CD14-positive monocyte (primary cell): Measurements from ENCODE around the gene FADS1. TPM values are rescaled to one million over a fixed set of nuclear protein-coding genes. Genes with fewer than 3 reads are reported as not detected.

Experiments
- DNase-seq, 3 donors: peaks; one replicate each; pipeline ENCODE4 v3.0.0-alpha.2; 2011 to 2022
- H2AFZ ChIP-seq: 2 replicates; pipeline ENCODE4 v1.6.0; 2012; ENCODE audit warnings: mild to moderate bottlenecking, low read depth, low read length, inconsistent platforms; ENCODE audit not compliant: insufficient read depth, poor library complexity, severe bottlenecking
- H3K27ac ChIP-seq, 2 donors: 1 replicate in 1 of 2; 2 replicates in 1 of 2; pipeline ENCODE4 v1.5.1; 2012 to 2013; ENCODE audit warnings: low read length in 2 of 2, control low read depth in 1 of 2, inconsistent platforms in 1 of 2, low read depth in 1 of 2, mild to moderate bottlenecking in 1 of 2
- H3K27me3 ChIP-seq, 2 donors: one replicate each; pipeline versions ENCODE4 v1.6.0 to v1.6.1; 2011 to 2013; ENCODE audit warnings: low read length in 2 of 2; ENCODE audit not compliant: control insufficient read depth in 2 of 2, insufficient read depth in 2 of 2
- H3K36me3 ChIP-seq, 2 donors: replicated peaks in 1 of 2; 1 replicate in 1 of 2; 2 replicates in 1 of 2; pipeline versions ENCODE4 v1.5.1 to v1.6.1; 2012 to 2013; ENCODE audit warnings: low read length in 2 of 2, control low read depth in 1 of 2, inconsistent platforms in 1 of 2, mild to moderate bottlenecking in 1 of 2; ENCODE audit not compliant: insufficient read depth in 2 of 2, control insufficient read depth in 1 of 2
- H3K4me1 ChIP-seq, 2 donors: 1 replicate in 1 of 2; 2 replicates in 1 of 2; pipeline versions ENCODE4 v1.5.1 to v1.6.1; 2012 to 2013; ENCODE audit warnings: low read length in 2 of 2, control low read depth in 1 of 2, inconsistent platforms in 1 of 2, mild to moderate bottlenecking in 1 of 2, moderate library complexity in 1 of 2; ENCODE audit not compliant: insufficient read depth in 2 of 2, control insufficient read depth in 1 of 2
- H3K4me2 ChIP-seq: replicated peaks from 2 replicates; pipeline ENCODE3; 2012; ENCODE audit warnings: low read length, moderate library complexity, mild to moderate bottlenecking; ENCODE audit not compliant: poor library complexity, severe bottlenecking; ENCODE audit errors: extremely low read depth
- H3K4me3 ChIP-seq, 3 experiments: fragments of 200-600 bp in 1 of 3; sonication (generic) in 1 of 3; replicated peaks in 1 of 3; 1 replicate in 2 of 3; 2 replicates in 1 of 3; pipeline ENCODE4 v1.5.1; 2011 to 2013; ENCODE audit warnings: low read length in 3 of 3, mild to moderate bottlenecking in 3 of 3, control low read depth in 2 of 3, low read depth in 2 of 3, inconsistent platforms in 1 of 3, moderate library complexity in 1 of 3
- H3K79me2 ChIP-seq: 2 replicates; pipeline ENCODE4 v1.6.0; 2012; ENCODE audit warnings: mild to moderate bottlenecking, control low read depth, inconsistent platforms, low read length, moderate library complexity; ENCODE audit not compliant: insufficient read depth
- H3K9ac ChIP-seq: 2 replicates; pipeline ENCODE4 v1.6.0; 2017; ENCODE audit warnings: low read length, mild to moderate bottlenecking; ENCODE audit not compliant: insufficient read depth, poor library complexity, severe bottlenecking
- H3K9me3 ChIP-seq, 2 donors: replicated peaks in 1 of 2; 1 replicate in 1 of 2; 2 replicates in 1 of 2; pipeline versions ENCODE4 v1.5.1 to v1.6.1; 2012 to 2013; ENCODE audit warnings: low read length in 2 of 2, control low read depth in 1 of 2; ENCODE audit not compliant: control insufficient read depth in 1 of 2, insufficient read depth in 1 of 2
- H4K20me1 ChIP-seq: 2 replicates; pipeline ENCODE4 v1.6.0; 2012; ENCODE audit warnings: mild to moderate bottlenecking, low read length, control low read depth, moderate library complexity; ENCODE audit not compliant: insufficient read depth
- H3K27ac Mint-ChIP-seq, 7 donors: one replicate each; pipeline ENCODE4 v1.8.0; 2020; ENCODE audit warnings: mild to moderate bottlenecking in 7 of 7, mixed read lengths in 7 of 7, moderate library complexity in 6 of 7, inconsistent platforms in 2 of 7
- H3K27me3 Mint-ChIP-seq, 3 donors: one replicate each; pipeline ENCODE4 v1.8.0; 2021 to 2022; ENCODE audit warnings: low read depth in 3 of 3, mild to moderate bottlenecking in 3 of 3, mixed read lengths in 3 of 3, moderate library complexity in 3 of 3, inconsistent platforms in 1 of 3
- H3K36me3 Mint-ChIP-seq, 2 donors: one replicate each; pipeline ENCODE4 v1.8.0; 2020; ENCODE audit warnings: mixed read lengths in 2 of 2, inconsistent platforms in 1 of 2, mild to moderate bottlenecking in 1 of 2
- H3K4me1 Mint-ChIP-seq: one replicate; pipeline ENCODE4 v1.8.0; 2020; ENCODE audit warnings: mild to moderate bottlenecking, mixed read lengths
- H3K4me3 Mint-ChIP-seq, 2 donors: one replicate each; pipeline ENCODE4 v1.8.0; 2020; ENCODE audit warnings: mild to moderate bottlenecking in 2 of 2, mixed read lengths in 2 of 2, moderate library complexity in 1 of 2
- H3K9me3 Mint-ChIP-seq, 7 donors: one replicate each; pipeline ENCODE4 v1.8.0; 2020 to 2022; ENCODE audit warnings: mixed read lengths in 7 of 7, mild to moderate bottlenecking in 6 of 7, moderate library complexity in 6 of 7, inconsistent platforms in 2 of 7
- CTCF ChIP-seq: fragments of 200-600 bp; IDR thresholded peaks from one replicate; pipeline ENCODE4 v1.8.0; 2022; ENCODE audit warnings: antibody characterized with exemption, mild to moderate bottlenecking
- WGBS: methylation state at CpG from one replicate; pipeline ENCODE4 v1.1.5; 2013; ENCODE audit warnings: missing lambda C conversion rate; ENCODE audit not compliant: insufficient coverage; 5-methylcytosine and 5-hydroxymethylcytosine counted together
- intact Hi-C, 2 donors: fragments of 100-400 bp; cut with micrococcal nuclease; formaldehyde crosslinking; loops; one replicate each; pipeline versions ENCODE4 v1.15.0 to v1.15.1; 2023
- polyA plus RNA-seq, 3 donors: library from polyadenylated mRNA; depleted of rRNA in 1 of 3; unstranded in 2 of 3; stranded (reverse) in 1 of 3; fragments of 300-500 nt in 2 of 3; fragments of >200 nt in 1 of 3; fragmentation: Illumina TruSeq in 2 of 3; gene quantifications; 1 replicate in 2 of 3; 2 replicates in 1 of 3; pipeline ENCODE4 v1.2.3, GENCODE V29; 2012 to 2021

Gene FADS1
- polyA plus RNA-seq, 3 donors: 10.6 to 31.8 (median 29.2) TPM

- intact Hi-C loops: no loop called here
These were observed 29.7 kb upstream of the FADS1 start for GRCh38 chr11:61846362-61847020.

GRCh38 chr11:61844909-61845565 is 28.2 kb upstream of the FADS1 start:
- WGBS: 100% methylated on average over 4 of the region's 16 CpGs
- no peak for TF ChIP-seq CTCF

More at GRCh38 chr11:61846362-61847020, 29.7 kb upstream of the FADS1 start:
- no peaks in the 10 kb centered on the region for H3K4me1 ChIP-seq
- H3K27me3 ChIP-seq: no peaks in the 10 kb centered on the region
- H3K9me3 ChIP-seq: no peaks in the 10 kb centered on the region
- Mint-ChIP-seq H3K9me3 (peaks cover 0 to 2% (median 0%) of the 10 kb centered on the region in 7 donors), H3K27ac (peak overlapping the region in 1 of 7 donors; percentile 78), H3K4me3 (no peak overlapping the region), H3K4me1 (no peaks in the 10 kb centered on the region), H3K27me3 (peaks cover 0 to 5% (median 0%) of the 10 kb centered on the region in 3 donors), H3K36me3 (peaks cover 34 to 93% of the 10 kb centered on the region in 2 donors)
- H4K20me1 ChIP-seq: no peaks in the 10 kb centered on the region
- H3K9ac ChIP-seq: no peak overlapping the region
- DNase-seq: no peak
- H3K79me2 ChIP-seq: no peaks in the 10 kb centered on the region
- no peak overlapping the region for H3K4me3 ChIP-seq
- H3K27ac ChIP-seq: no peak overlapping the region
- 98% methylated on average over 7 of the region's 10 CpGs for WGBS
- no peak overlapping the region for H3K4me2 ChIP-seq
- no peak for TF ChIP-seq CTCF
- H3K36me3 ChIP-seq: peaks cover 18 to 59% of the 10 kb centered on the region in 2 donors
- H2AFZ ChIP-seq: no peak overlapping the region

More at GRCh38 chr11:61844909-61845565, 28.2 kb upstream of the FADS1 start:
- Histone ChIP-seq H3K4me2 (no peak overlapping the region), H3K4me3 (no peak overlapping the region), H3K79me2 (no peaks in the 10 kb centered on the region), H4K20me1 (no peaks in the 10 kb centered on the region), H3K36me3 (peaks cover 19 to 61% of the 10 kb centered on the region in 2 donors), H3K9me3 (no peaks in the 10 kb centered on the region), H3K9ac (no peak overlapping the region), H3K27ac (no peak overlapping the region), H2AFZ (no peak overlapping the region), H3K27me3 (no peaks in the 10 kb centered on the region), H3K4me1 (no peaks in the 10 kb centered on the region)
- Mint-ChIP-seq H3K36me3 (peaks cover 44 to 93% of the 10 kb centered on the region in 2 donors), H3K4me1 (no peaks in the 10 kb centered on the region), H3K4me3 (no peak overlapping the region), H3K27ac (peak overlapping the region in 2 of 7 donors; percentile 61), H3K9me3 (peaks cover 0 to 2% (median 0%) of the 10 kb centered on the region in 7 donors), H3K27me3 (peaks cover 0 to 5% (median 0%) of the 10 kb centered on the region in 3 donors)
- intact Hi-C loops: no loop called here
- no peak for DNase-seq
